Renal pelvis (tissue), 4 donors: ENCODE measurements around the gene LUC7L3. TPM values are rescaled to one million over a fixed set of nuclear protein-coding genes. Genes with fewer than 3 reads are reported as not detected.
"Not testable (repeated sequence)": the region's sequence is repeated elsewhere in the genome, so short reads cannot be mapped to it uniquely, and the experiment has no call there.

Experiments used
- DNase-seq: peaks from one replicate; pipeline ENCODE4 v3.0.0-alpha.2; 2013
- polyA plus RNA-seq, 3 donors: library from polyadenylated mRNA; unstranded; fragments of 120-200 nt; gene quantifications; one replicate each; pipeline ENCODE4 v1.2.1, GENCODE V29; 2013; ENCODE audit not compliant: insufficient read length in 3 of 3

Gene LUC7L3
- polyA plus RNA-seq, 3 donors: 539 to 647 (median 601) TPM

DNA sequence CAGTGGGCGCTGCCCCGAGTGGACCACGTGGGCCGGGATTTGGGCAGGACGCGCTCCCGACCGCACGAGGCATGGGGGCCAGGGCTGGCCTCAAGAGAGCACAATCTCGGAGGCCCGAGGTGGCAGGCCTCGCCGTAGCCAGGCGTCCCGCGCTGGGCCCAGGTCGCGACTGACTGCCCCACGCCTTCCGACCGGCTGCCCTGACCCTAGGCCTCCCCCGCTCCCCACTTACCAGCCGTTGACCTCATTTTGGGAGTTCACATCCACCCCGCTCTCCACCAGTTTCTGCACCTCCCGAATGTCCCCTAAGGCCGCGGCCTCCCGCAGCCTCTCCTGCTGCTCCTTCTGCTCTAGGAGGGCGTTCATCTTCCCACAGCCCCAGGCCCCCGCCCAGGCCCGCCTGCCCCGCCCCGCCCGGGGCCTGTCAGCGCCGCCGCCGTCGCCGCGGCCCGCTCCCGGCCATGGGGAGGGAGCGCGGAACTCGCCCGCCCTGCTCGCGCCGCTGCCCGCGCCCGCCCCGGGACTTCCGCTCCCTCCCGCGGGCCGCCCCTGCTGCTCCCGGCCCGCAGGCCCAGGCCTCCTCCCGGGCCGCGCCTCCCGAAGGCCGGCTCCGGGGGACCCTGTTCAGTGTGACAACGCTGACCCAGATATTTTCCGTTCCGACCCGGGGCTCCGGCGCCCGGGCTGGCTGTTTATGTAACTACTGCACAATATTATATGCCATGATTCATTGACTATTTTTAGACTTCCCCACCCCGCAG is 11.9 kb upstream of the LUC7L3 start, which contains the start of gene ANKRD40:
TSS of gene ANKRD40 (minus strand) at position 626 of the 761 bp plus-strand sequence. CDS start at position 366, 260 bp downstream.
- DNase-seq: peak; percentile 89

DNA sequence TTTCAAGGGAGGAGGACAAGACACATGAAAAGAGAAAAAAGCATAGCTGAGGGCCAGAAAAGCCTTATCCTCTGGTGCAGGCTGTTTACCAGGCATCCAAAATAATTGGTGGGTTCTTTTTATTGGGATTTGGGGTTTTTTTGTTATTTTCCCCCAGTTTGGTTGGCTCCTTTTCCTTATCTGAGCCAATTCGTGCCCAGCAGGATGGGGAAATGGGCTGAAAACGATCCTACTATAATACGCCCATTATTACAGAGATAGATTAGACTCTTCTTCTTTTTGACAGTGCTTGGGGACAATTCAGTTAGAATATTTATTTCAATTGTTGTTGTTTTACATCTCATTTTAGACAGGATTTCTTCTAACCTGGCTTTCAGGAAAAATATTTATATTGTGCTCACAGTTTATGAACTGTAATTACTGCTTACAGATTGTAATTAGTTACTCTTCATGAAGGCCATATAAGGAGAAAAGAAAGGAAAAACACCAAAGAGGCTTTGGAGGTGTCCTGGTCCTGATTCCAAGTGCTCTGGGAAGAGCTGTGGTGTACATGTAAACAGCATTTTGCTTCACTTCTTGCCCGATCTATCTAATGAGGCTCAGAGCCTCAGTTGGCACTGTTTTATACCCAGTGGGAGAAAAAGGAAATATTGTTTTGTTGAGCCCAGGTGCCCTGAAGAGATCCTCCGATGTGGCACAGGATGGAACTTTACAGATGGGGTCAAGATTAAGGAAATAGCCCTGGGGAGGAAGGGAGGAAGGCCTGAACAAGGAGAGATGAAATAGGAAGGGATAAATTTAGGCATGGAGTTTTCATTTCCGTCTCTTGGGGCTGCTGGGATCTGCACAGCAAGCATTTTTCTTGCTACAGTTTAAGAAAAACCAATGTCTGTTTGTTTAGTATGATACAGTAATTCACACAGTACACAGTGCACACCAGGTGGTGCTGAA is 11.1 kb upstream of the LUC7L3 start:
- no peak for DNase-seq

DNA sequence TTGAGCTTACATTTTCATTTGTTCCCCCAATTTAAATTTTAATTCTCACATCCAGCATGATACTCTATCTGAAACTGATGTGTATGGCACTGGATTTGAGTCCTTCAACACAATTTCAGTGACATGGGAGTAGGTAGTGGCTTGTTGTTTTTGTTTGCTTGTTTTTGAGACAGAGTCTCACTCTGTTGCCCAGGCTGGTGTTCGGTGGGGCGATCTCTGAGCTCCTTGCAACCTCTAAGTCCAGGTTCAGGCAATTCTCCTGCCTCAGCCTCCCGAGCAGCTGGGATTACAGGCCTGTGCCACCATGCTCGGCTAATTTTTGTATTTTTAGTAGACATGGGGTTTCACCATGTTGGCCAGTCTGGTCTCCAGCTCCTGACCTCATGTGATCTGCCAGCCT is 10.3 kb upstream of the LUC7L3 start:
- not testable (repeated sequence) for DNase-seq

- no peak for DNase-seq
These were observed 9.4 kb upstream of the LUC7L3 start for GRCh38 chr17:50710025-50710424.

DNA sequence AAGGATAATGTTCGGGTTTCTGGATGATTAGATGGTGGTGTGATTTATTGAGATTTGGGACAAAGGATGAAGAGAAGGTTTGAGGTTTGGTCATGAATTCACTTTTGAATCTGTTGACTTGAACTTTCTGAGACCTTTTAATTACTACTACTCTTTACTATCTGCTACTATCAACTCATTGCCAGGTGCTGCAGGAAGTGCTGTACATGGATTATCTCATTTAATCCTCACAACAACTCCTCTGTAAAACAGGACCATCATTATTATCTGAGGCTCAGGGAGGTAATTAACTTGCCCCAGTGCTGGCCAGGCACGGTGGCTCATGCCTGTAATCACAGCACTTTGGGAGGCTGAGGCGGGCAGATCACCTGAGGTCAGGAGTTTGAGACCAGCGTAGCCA is 8.8 kb upstream of the LUC7L3 start:
- DNase-seq: no peak

- no peak for DNase-seq
These were observed 6.8 kb upstream of the LUC7L3 start for GRCh38 chr17:50712641-50713040.

GRCh38 chr17:50715471-50715870 is 3.9 kb upstream of the LUC7L3 start:
- DNase-seq: no peak

GRCh38 chr17:50719924-50720794 is 756 bp downstream of the LUC7L3 start:
- DNase-seq: no peak

- DNase-seq: no peak
These were observed 2.0 kb downstream of the LUC7L3 start for GRCh38 chr17:50721194-50722010.

GRCh38 chr17:50722746-50723145 is 3.3 kb downstream of the LUC7L3 start:
- no peak for DNase-seq

- DNase-seq: not testable (repeated sequence)
These were observed 5.2 kb downstream of the LUC7L3 start for GRCh38 chr17:50724622-50725021.

DNA sequence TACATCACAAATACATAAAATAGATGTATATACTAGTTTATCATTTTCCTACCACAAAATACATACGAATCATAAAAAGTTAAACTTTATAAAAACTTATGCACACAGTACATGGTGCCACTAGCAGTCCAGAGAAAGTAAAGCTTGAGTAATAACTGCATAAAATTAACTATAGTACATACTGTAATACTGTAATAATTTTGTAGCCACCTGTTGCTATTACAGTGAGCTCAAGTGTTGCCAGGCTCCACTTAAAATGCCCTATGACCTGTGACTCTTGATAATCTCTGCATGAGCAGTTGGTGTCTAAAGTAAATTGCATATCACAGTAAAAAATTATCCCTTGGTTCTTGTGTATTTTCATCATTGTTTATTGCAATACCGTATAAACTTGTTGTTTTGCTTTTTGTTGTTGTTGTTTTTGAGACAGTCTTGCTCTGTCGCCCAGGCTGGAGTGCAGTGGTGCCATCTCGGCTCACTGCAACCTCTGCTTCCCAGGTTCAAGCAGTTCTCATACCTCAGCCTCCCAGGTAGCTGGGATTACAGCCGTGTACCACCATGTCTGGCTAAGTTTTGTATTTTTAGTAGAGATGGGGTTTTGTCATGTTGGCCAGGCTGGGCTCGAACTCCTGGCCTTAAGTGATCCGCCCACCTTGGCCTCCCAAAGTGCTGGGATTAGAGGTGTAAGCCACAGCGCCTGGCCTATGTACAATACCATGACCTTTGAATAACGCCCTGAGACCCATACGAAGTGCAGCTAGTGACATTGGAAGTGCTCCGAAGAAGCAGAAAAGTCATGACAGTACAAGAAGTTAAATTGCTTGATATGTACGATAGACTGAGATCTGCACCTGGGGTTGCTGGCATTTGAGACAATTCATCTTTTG is 6.6 kb downstream of the LUC7L3 start:
- DNase-seq: no peak

DNA sequence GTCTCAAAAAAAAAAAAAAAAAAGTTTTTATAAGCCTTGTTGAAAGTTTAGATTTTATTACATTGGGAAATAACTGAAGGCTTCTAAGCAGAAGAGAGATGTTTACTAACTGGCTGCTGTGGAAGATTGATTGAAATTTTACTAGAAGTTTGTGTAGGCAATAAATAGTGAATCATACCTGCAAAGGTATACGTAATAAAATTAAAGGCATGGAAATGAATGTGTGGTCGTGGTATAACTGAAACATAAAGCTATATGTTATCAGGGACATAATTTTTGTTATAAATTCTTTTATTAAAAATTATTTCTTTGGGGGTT is 8.7 kb downstream of the LUC7L3 start:
- no peak for DNase-seq

- DNase-seq: no peak
These were observed 9.7 kb downstream of the LUC7L3 start for GRCh38 chr17:50728881-50729765.

DNA sequence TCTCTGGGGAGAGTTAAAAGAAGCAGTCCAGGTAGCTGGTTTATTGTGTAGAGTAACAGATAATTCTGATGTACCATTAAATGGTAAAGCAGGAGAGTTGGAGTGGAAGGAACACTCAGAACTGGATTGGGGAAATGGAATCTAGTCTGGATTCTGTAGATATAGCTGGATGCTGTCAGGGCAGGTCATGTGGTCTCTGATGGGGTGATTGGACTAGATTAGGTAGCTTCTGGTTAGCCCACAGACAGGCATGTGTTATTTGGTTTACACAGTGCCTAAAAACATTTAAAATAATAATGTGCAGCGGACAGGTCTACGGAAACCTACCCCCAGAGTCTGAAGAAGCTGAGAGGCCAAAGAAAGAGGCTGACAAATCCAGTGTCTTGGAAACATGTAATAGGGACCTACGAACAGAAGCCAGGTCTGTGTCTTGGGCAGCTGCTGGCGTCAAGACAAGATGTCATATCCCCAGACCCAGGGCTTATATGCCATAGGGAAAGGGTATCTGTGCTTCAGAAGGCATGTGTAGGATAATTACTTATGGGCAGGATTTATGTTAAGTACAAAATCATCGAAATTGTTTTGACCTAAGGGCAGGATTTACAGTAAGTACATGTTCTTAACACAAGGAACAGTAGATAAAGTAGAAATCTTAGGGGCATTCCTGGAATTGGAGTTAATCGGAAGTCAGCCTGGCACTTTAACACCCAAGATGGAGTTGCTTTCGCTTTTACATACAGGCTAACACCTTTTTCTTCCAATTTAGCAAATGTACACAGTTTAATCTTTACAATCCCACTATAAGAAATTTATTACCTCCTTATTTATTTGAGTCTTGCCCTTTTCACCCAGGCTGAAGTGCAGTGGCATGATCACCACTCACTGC is 12.4 kb downstream of the LUC7L3 start:
- DNase-seq: no peak

- no peak for DNase-seq
These were observed 15.9 kb downstream of the LUC7L3 start for GRCh38 chr17:50735287-50735686.

- no peak for DNase-seq
These were observed 17.8 kb downstream of the LUC7L3 start for GRCh38 chr17:50737118-50737698.
